Fibroblast of pulmonary artery (primary cell): Measurements from ENCODE around the gene RSAD2.

Experiments
- DNase-seq: peaks from one replicate; pipeline ENCODE4 v3.0.0-alpha.2; 2010; ENCODE audit warnings: low read depth
- H3K4me3 ChIP-seq: replicated peaks from 2 replicates; pipeline ENCODE4 v1.5.1; 2011; ENCODE audit warnings: low read depth, mild to moderate bottlenecking, control low read depth, low read length, moderate library complexity
- TF ChIP-seq, protein P1 (sequence below): IDR thresholded peaks from 2 replicates; pipeline ENCODE4 v1.5.1; 2011; ENCODE audit warnings: mild to moderate bottlenecking, control low read depth, low read length, inconsistent platforms; ENCODE audit errors: missing control alignments

The RSAD2 gene

GRCh38 chr2:6924101-6924923 is 46.7 kb downstream of the RSAD2 start:
- no peak overlapping the region for H3K4me3 ChIP-seq
- TF ChIP-seq, protein P1, sequence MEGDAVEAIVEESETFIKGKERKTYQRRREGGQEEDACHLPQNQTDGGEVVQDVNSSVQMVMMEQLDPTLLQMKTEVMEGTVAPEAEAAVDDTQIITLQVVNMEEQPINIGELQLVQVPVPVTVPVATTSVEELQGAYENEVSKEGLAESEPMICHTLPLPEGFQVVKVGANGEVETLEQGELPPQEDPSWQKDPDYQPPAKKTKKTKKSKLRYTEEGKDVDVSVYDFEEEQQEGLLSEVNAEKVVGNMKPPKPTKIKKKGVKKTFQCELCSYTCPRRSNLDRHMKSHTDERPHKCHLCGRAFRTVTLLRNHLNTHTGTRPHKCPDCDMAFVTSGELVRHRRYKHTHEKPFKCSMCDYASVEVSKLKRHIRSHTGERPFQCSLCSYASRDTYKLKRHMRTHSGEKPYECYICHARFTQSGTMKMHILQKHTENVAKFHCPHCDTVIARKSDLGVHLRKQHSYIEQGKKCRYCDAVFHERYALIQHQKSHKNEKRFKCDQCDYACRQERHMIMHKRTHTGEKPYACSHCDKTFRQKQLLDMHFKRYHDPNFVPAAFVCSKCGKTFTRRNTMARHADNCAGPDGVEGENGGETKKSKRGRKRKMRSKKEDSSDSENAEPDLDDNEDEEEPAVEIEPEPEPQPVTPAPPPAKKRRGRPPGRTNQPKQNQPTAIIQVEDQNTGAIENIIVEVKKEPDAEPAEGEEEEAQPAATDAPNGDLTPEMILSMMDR, result no peak
- no peak for DNase-seq

- no peak overlapping the region for H3K4me3 ChIP-seq
- DNase-seq, result no peak
- TF ChIP-seq, protein P1, result no peak
These were observed 47.4 kb downstream of the RSAD2 start for GRCh38 chr2:6924924-6925409.

- no peak for DNase-seq
- TF ChIP-seq, protein P1, result no peak
- no peak overlapping the region for H3K4me3 ChIP-seq
These were observed 48.6 kb downstream of the RSAD2 start for GRCh38 chr2:6926071-6926732.

- H3K4me3 ChIP-seq, result no peak overlapping the region
- TF ChIP-seq, protein P1, result no peak
- no peak for DNase-seq
These were observed 49.6 kb downstream of the RSAD2 start for GRCh38 chr2:6927186-6927585.

DNA sequence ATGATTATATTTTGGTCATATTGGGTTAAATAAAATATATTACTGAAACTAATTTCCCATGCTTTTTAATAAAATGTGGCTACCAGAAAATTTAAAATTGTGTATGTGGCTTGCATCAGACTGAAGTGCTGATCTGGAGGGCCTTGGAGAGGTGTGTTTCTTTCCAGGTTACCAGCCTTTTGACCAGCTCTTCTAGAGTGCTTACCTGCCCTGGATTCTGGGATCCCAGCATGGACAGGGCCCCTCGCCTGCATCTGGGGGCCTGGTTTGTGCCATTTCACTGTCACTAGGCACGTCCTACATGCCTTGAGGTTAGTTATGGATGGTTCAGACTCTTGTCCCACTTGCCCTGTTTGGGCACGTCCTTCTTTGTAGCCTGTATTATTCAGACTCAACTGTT is 50.2 kb downstream of the RSAD2 start:
- TF ChIP-seq, protein P1, result no peak
- no peak for DNase-seq
- no peak overlapping the region for H3K4me3 ChIP-seq

DNA sequence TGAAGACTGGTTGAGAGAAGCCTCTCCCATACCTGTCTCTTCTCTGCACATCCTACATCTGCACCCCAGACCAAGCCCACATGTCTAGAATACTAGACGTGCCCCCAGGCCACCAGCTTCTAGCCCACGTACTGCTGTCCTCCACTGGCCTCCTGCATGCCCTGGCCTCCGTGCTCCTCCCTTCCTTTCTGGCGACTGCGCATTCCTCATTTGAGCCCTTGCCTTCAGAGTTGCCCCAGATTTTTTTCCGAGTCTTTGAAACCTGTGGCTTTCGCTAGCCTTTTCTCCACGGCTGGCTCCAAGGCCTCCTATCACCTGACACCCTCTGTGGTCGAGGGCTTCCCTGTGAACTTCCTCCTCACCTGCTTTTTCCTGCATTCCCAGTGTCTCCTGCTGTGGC is 50.9 kb downstream of the RSAD2 start:
- no peak for DNase-seq
- TF ChIP-seq, protein P1, result no peak
- H3K4me3 ChIP-seq, result no peak overlapping the region
